Erythroblast (primary cell): ENCODE results near the gene POR.

Source experiments
- DNase-seq, 2 experiments: peaks; one replicate each; lab custom pipeline; 2025; lab: John Stamatoyannopoulos, UW
- GATA1 ChIP-seq: IDR thresholded peaks from 2 replicates; pipeline ENCODE4 v1.6.1; 2011; ENCODE audit warnings: low read depth, mild to moderate bottlenecking, control low read depth, low read length, moderate library complexity
- POLR2A ChIP-seq: IDR thresholded peaks from 2 replicates; pipeline ENCODE4 v1.6.1; 2011; ENCODE audit warnings: mild to moderate bottlenecking, low read length

Gene POR

GRCh38 chr7:75945297-75946168 is 30.6 kb downstream of the POR start:
- DNase-seq = peak in 1 of 2 experiments; percentile 28
- TF ChIP-seq POLR2A = no peak

- no peak for DNase-seq
- no peak for TF ChIP-seq GATA1
- TF ChIP-seq POLR2A = no peak
Observed at GRCh38 chr7:75946207-75946855, 31.4 kb downstream of the POR start.

GRCh38 chr7:75948179-75948578 is 33.2 kb downstream of the POR start:
- DNase-seq = no peak
- TF ChIP-seq GATA1 = no peak

GRCh38 chr7:75950111-75950681 is 35.2 kb downstream of the POR start:
- DNase-seq = no peak
- TF ChIP-seq GATA1 (no peak), POLR2A (no peak)

GRCh38 chr7:75951506-75951905 is 36.6 kb downstream of the POR start:
- no peak for TF ChIP-seq GATA1
- TF ChIP-seq POLR2A = no peak
- DNase-seq = no peak

- no peak for TF ChIP-seq GATA1
- DNase-seq = no peak
Observed at GRCh38 chr7:75953431-75953830, 38.5 kb downstream of the POR start.

- DNase-seq = no peak
Observed at GRCh38 chr7:75953931-75954330, 39.0 kb downstream of the POR start.

GRCh38 chr7:75955331-75955955 is 40.5 kb downstream of the POR start:
- TF ChIP-seq POLR2A (no peak), GATA1 (no peak)
- no peak for DNase-seq

More at GRCh38 chr7:75953931-75954330, 39.0 kb downstream of the POR start:
- no peak for TF ChIP-seq GATA1
- no peak for TF ChIP-seq POLR2A

GRCh38 chr7:75957021-75957736 is 42.2 kb downstream of the POR start:
- no peak for DNase-seq
- TF ChIP-seq GATA1 (no peak), POLR2A (no peak)

GRCh38 chr7:75958802-75959543 is 44.0 kb downstream of the POR start:
- DNase-seq = no peak
- TF ChIP-seq GATA1 = no peak
- no peak for TF ChIP-seq POLR2A

GRCh38 chr7:75960372-75960771 is 45.4 kb downstream of the POR start:
- no peak for DNase-seq
- no peak for TF ChIP-seq POLR2A
- TF ChIP-seq GATA1 = no peak

- no peak for DNase-seq
- TF ChIP-seq GATA1 = no peak
Observed at GRCh38 chr7:75961218-75961617, 46.3 kb downstream of the POR start.
